ENCODE results near the gene SH3RF2.

- TF ChIP-seq POLR2AphosphoS5 (IDR thresholded peaks at IDR 0.05; ENCODE audit: borderline replicate concordance, low read depth, low read length), result no peak
- no peak for TF ChIP-seq EZH2 (IDR thresholded peaks at IDR 0.05)
- TF ChIP-seq FOXP2 (optimal IDR thresholded peaks at IDR 0.05; ENCODE audit: control extremely low read depth, extremely low read length, insufficient read depth), result no peak
Observed at GRCh38 chr5:146066968-146067367, 130.6 kb downstream of the SH3RF2 start.
